GM12892 (cell line): ENCODE data around the gene PLEKHA4.

Experiments
- POLR2AphosphoS5 ChIP-seq: IDR thresholded peaks from 2 replicates; pipeline ENCODE4 v1.6.1; 2011; ENCODE audit warnings: low read depth, low read length, control low read depth
- TAF1 ChIP-seq: IDR thresholded peaks from 2 replicates; pipeline ENCODE4 v1.6.1; 2011; ENCODE audit warnings: low read depth, mild to moderate bottlenecking, control low read depth, low read length, borderline replicate concordance

DNA sequence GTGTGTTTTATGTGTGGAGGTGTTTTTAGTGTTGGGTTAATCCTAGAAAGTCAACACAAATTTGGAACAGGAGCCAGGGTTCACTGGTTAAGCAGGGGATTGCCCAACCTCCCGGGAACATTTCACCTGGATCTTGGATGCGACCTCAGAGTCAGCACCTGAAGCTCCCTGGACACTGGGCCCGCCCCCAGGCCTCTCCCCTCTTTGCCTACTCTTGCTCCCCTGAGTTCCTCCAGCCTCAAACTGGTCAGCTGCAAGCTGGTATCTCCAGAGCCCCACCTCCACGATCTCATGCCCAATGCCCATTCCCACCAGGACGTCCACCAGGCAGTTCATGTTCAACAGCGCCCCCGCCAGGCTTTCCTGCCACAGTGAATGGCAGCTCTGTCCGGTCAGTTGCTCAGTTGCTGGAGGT is 41.8 kb downstream of the PLEKHA4 start:
- no peak for TF ChIP-seq POLR2AphosphoS5
- TF ChIP-seq TAF1, result no peak
